Mucosa of descending colon (tissue), 3 donors: ENCODE data around the gene RCE1. TPM values are rescaled to one million over a fixed set of nuclear protein-coding genes. Genes with fewer than 3 reads are reported as not detected.

Source experiments
- ATAC-seq: fragments of 200-7000 bp; cut with Tn5 transposase; one replicate; pipeline ENCODE4 v1.9.1; 2020; ENCODE audit warnings: mild to moderate bottlenecking, moderate library complexity
- DNase-seq, 3 donors: peaks; one replicate each; pipeline ENCODE4 v3.0.0-alpha.2; 2020
- H3K36me3 ChIP-seq: fragments of 200-600 bp; one replicate; pipeline ENCODE4 v1.8.0; 2021; ENCODE audit warnings: low read depth, mild to moderate bottlenecking
- H3K4me1 ChIP-seq: fragments of 200-600 bp; one replicate; pipeline ENCODE4 v1.8.0; 2021; ENCODE audit warnings: low read depth, mild to moderate bottlenecking
- H3K4me3 ChIP-seq: fragments of 200-600 bp; one replicate; pipeline ENCODE4 v1.8.0; 2021; ENCODE audit warnings: mild to moderate bottlenecking
- H3K9me3 ChIP-seq: fragments of 200-600 bp; one replicate; pipeline ENCODE4 v1.8.0; 2021; ENCODE audit warnings: mild to moderate bottlenecking
- CTCF ChIP-seq: fragments of 200-600 bp; IDR thresholded peaks from one replicate; pipeline ENCODE4 v1.8.0; 2022; ENCODE audit warnings: antibody characterized with exemption, mild to moderate bottlenecking
- intact Hi-C, 2 donors: fragments of 100-400 bp; cut with DNase I in 1 of 2; cut with micrococcal nuclease in 1 of 2; formaldehyde crosslinking; loops; one replicate each; pipeline versions ENCODE4 v1.11.0 to v1.11.1; 2022; cut with DNase I, micrococcal nuclease
- total RNA-seq, 3 donors: library from RNA; stranded (reverse); fragmentation: NEBNext Ultra II Directional in 2 of 3; extraction: Animal tissue kit (Norgen Biotek cat#: 25700) in 2 of 3; gene quantifications; one replicate each; pipeline versions ENCODE4 v1.2.1 to v1.2.4, GENCODE V29; 2021 to 2023
- donor health status: DM: no; HTN: no; CAD: no; lungs with moderate emphysema.
- donor health status: DM: no; HTN: no; CAD: no.
- donor health status: DM: no; HTN: yes; CAD: no.

Gene RCE1
- total RNA-seq, 3 donors from 2014 or later = 24.9 to 27.2 (median 27.2) TPM

GRCh38 chr11:66868082-66868725 lies 25.0 kb downstream of the RCE1 start:
- intact Hi-C loops = no loop called here
- no peak for TF ChIP-seq CTCF
- H3K4me3 ChIP-seq = no peak overlapping the region
- ATAC-seq (no peak), DNase-seq (no peak)
- no peaks in the 10 kb centered on the region for H3K36me3 ChIP-seq
- H3K4me1 ChIP-seq = peaks cover 14% of the 10 kb centered on the region
- H3K9me3 ChIP-seq = no peaks in the 10 kb centered on the region

- peak; percentile 50 for TF ChIP-seq CTCF
- ATAC-seq (peak; percentile 74), DNase-seq (peak; percentile 85 to 92 (median 89))
- Histone ChIP-seq H3K4me3 (no peak overlapping the region), H3K4me1 (peaks cover 14% of the 10 kb centered on the region), H3K9me3 (no peaks in the 10 kb centered on the region), H3K36me3 (no peaks in the 10 kb centered on the region)
- intact Hi-C loops = no loop called here
Measured at GRCh38 chr11:66868726-66869566, 25.7 kb downstream of the RCE1 start.

GRCh38 chr11:66869567-66869870 lies 26.3 kb downstream of the RCE1 start:
- Histone ChIP-seq H3K4me3 (no peak overlapping the region), H3K36me3 (no peaks in the 10 kb centered on the region), H3K4me1 (peaks cover 13% of the 10 kb centered on the region), H3K9me3 (no peaks in the 10 kb centered on the region)
- intact Hi-C loops = no loop called here
- no peak for TF ChIP-seq CTCF
- DNase-seq (peak in 1 of 3 donors; percentile 43), ATAC-seq (no peak)

- no peak for TF ChIP-seq CTCF
- no peak overlapping the region for H3K4me3 ChIP-seq
- no peaks in the 10 kb centered on the region for H3K36me3 ChIP-seq
- ATAC-seq (no peak), DNase-seq (peak in 1 of 3 donors; percentile 48)
- intact Hi-C loops = no loop called here
- no peaks in the 10 kb centered on the region for H3K9me3 ChIP-seq
- peaks cover 7% of the 10 kb centered on the region for H3K4me1 ChIP-seq
Measured at GRCh38 chr11:66870131-66870530, 26.9 kb downstream of the RCE1 start.

- Histone ChIP-seq H3K4me1 (peaks cover 4% of the 10 kb centered on the region), H3K4me3 (no peak overlapping the region), H3K36me3 (no peaks in the 10 kb centered on the region), H3K9me3 (no peaks in the 10 kb centered on the region)
- peak in 1 of 3 donors; percentile 45 for DNase-seq
- intact Hi-C loops = no loop called here
- TF ChIP-seq CTCF = no peak
- no peak for ATAC-seq
Measured at GRCh38 chr11:66870616-66871520, 27.6 kb downstream of the RCE1 start.
